Loucy (cell line): Measurements from ENCODE around the gene SPP2.

Experiments
- CTCF ChIP-seq: fragments of 200-600 bp; sonication (generic); conservative IDR thresholded peaks from 2 replicates; pipeline ENCODE4 v1.5.1; 2014; ENCODE audit warnings: mild to moderate bottlenecking, antibody characterized with exemption, low read length
- EZH2phosphoT487 ChIP-seq: fragments of 200-600 bp; IDR thresholded peaks from 2 replicates; pipeline ENCODE4 v1.6.1; 2018; ENCODE audit warnings: antibody characterized with exemption, mild to moderate bottlenecking, moderate library complexity, borderline replicate concordance

- TF ChIP-seq CTCF (no peak), EZH2phosphoT487 (no peak)
Measured at GRCh38 chr2:234020332-234020731, 30.2 kb upstream of the SPP2 start.
